HepG2 (cell line): ENCODE measurements around the gene CBLL2. TPM values are rescaled to one million over a fixed set of nuclear protein-coding genes. Genes with fewer than 3 reads are reported as not detected.

Experiments used
- ATAC-seq: fragments of 200-7000 bp; cut with Tn5 transposase; 3 replicates; pipeline ENCODE4 v1.9.1; 2020; ENCODE audit warnings: mild to moderate bottlenecking, moderate library complexity
- BruUV-seq: library from RNA; stranded (reverse); fragments of 400-500 nt; replicated peaks from 2 replicates; lab custom pipeline; 2021; lab: Mats Ljungman, UMichigan
- CTCF ChIA-PET: fragments of 300-600 bp; formaldehyde crosslinking; extraction: SDS; loops from one replicate; lab custom pipeline; 2021; ENCODE audit warnings: low total read pairs, inconsistent platforms, low intra/inter-chr PET ratio; lab: Yijun Ruan, JAX
- POLR2A ChIA-PET: fragments of 350-600 bp; sonication (Branson Sonifier 250); formaldehyde crosslinking; loops from one replicate; lab custom pipeline; 2020; ENCODE audit warnings: antibody characterized with exemption, inconsistent platforms; lab: Yijun Ruan, JAX
- DNase-seq: peaks from one replicate; pipeline ENCODE4 v3.0.0-alpha.2; 2015; ENCODE audit warnings: low spot score
- FAIRE-seq: peaks from 3 replicates; lab custom pipeline; 2011; peaks lifted over from hg19 to GRCh38; lab: Jason Lieb, UNC
- H2AFZ ChIP-seq: one replicate; pipeline ENCODE4 v1.6.1; 2011; ENCODE audit warnings: low read length, inconsistent platforms
- H3K27ac ChIP-seq: fragments of 300-600 bp; 3 replicates; pipeline ENCODE4 v1.8.0; 2011; ENCODE audit warnings: mixed run types, mild to moderate bottlenecking, mixed read lengths, low read length, inconsistent platforms; ENCODE audit not compliant: insufficient read depth; ENCODE audit errors: extremely low read length
- H3K27me3 ChIP-seq, 2 experiments: fragments of 200-600 bp in 1 of 2; 2 replicates in 1 of 2; 3 replicates in 1 of 2; pipeline versions ENCODE4 v1.6.0 to v1.8.0; 2011; ENCODE audit warnings: low read length in 2 of 2, mild to moderate bottlenecking in 2 of 2, moderate library complexity in 2 of 2, inconsistent platforms in 1 of 2; ENCODE audit not compliant: insufficient read depth in 2 of 2, control insufficient read depth in 1 of 2
- H3K36me3 ChIP-seq, 2 experiments: fragments of 200-600 bp in 1 of 2; replicated peaks in 1 of 2; 2 replicates in 1 of 2; 3 replicates in 1 of 2; pipeline versions ENCODE4 v1.5.1 to v1.8.0; 2011; ENCODE audit warnings: low read length in 2 of 2, inconsistent platforms in 1 of 2; ENCODE audit not compliant: insufficient read depth in 2 of 2, control insufficient read depth in 1 of 2
- H3K4me1 ChIP-seq: 2 replicates; pipeline ENCODE4 v1.5.1; 2012; ENCODE audit warnings: low read length, inconsistent platforms; ENCODE audit not compliant: insufficient read depth
- H3K4me2 ChIP-seq: 2 replicates; pipeline ENCODE4 v1.6.0; 2011; ENCODE audit warnings: low read depth, low read length, inconsistent platforms
- H3K4me3 ChIP-seq, 3 experiments: fragments of 200-600 bp in 1 of 3; sonication (generic), shearing (Covaris generic) in 1 of 3; replicated peaks in 1 of 3; 2 replicates each; pipeline ENCODE4 v1.5.1; 2011 to 2016; ENCODE audit warnings: low read length in 3 of 3, inconsistent platforms in 2 of 3, low read depth in 2 of 3, mild to moderate bottlenecking in 2 of 3, control low read depth in 1 of 3, mixed read lengths in 1 of 3; ENCODE audit not compliant: insufficient read depth in 1 of 3
- H3K79me2 ChIP-seq: one replicate; pipeline ENCODE4 v1.6.1; 2011; ENCODE audit warnings: low read length, inconsistent platforms; ENCODE audit not compliant: insufficient read depth
- H3K9ac ChIP-seq: 2 replicates; pipeline ENCODE4 v1.6.0; 2011; ENCODE audit warnings: mild to moderate bottlenecking, low read depth, low read length, inconsistent platforms; ENCODE audit not compliant: insufficient read depth
- H3K9me3 ChIP-seq: 2 replicates; pipeline ENCODE4 v1.5.1; 2012; ENCODE audit warnings: mild to moderate bottlenecking, low read length
- H4K20me1 ChIP-seq: 2 replicates; pipeline ENCODE4 v1.6.0; 2011; ENCODE audit warnings: inconsistent platforms, mild to moderate bottlenecking, low read length, moderate library complexity; ENCODE audit not compliant: insufficient read depth
- FOXO4 ChIP-seq: sonication (generic); formaldehyde crosslinking; conservative IDR thresholded peaks from 2 replicates; pipeline ENCODE4 v1.8.1; 2023; ENCODE audit warnings: missing genetic modification reagents
- HDAC1 ChIP-seq: sonication (generic); formaldehyde crosslinking; IDR thresholded peaks from 2 replicates; pipeline ENCODE4 v1.5.1; 2020; ENCODE audit warnings: mild to moderate bottlenecking, missing genetic modification reagents
- MBD4 ChIP-seq: IDR thresholded peaks from 2 replicates; pipeline ENCODE4 v1.6.1; 2012; ENCODE audit warnings: low read length, inconsistent platforms, borderline replicate concordance
- PATZ1 ChIP-seq: sonication (generic); formaldehyde crosslinking; IDR thresholded peaks from 2 replicates; pipeline ENCODE4 v1.4.0; 2020; ENCODE audit warnings: missing genetic modification reagents
- PRDM4 ChIP-seq: sonication (generic); formaldehyde crosslinking; IDR thresholded peaks from 2 replicates; pipeline ENCODE4 v1.9.0; 2021; ENCODE audit warnings: missing genetic modification reagents, borderline replicate concordance
- REPIN1 ChIP-seq: sonication (generic); formaldehyde crosslinking; IDR thresholded peaks from 2 replicates; pipeline ENCODE4 v1.8.0; 2022; ENCODE audit warnings: missing genetic modification reagents, low read depth, mild to moderate bottlenecking, borderline replicate concordance
- SRF ChIP-seq: IDR thresholded peaks from 2 replicates; pipeline ENCODE4 v1.6.1; 2011; ENCODE audit warnings: mild to moderate bottlenecking, low read depth, low read length, moderate library complexity
- THAP9 ChIP-seq: sonication (generic); formaldehyde crosslinking; IDR thresholded peaks from 2 replicates; pipeline ENCODE4; 2020; ENCODE audit warnings: missing genetic modification reagents, mild to moderate bottlenecking, borderline replicate concordance
- ZNF12 ChIP-seq: sonication (generic); formaldehyde crosslinking; IDR thresholded peaks from 2 replicates; pipeline ENCODE4 v1.5.0; 2020; ENCODE audit warnings: missing genetic modification reagents
- ZNF660 ChIP-seq: sonication (generic); formaldehyde crosslinking; IDR thresholded peaks from 2 replicates; pipeline ENCODE4 v1.5.1; 2020; ENCODE audit warnings: mild to moderate bottlenecking, low read depth, missing genetic modification reagents, borderline replicate concordance
- ZNF766 ChIP-seq: sonication (generic); formaldehyde crosslinking; IDR thresholded peaks from 2 replicates; pipeline ENCODE4 v1.5.0; 2020; ENCODE audit warnings: missing genetic modification reagents, borderline replicate concordance
- ZNF841 ChIP-seq: sonication (generic); formaldehyde crosslinking; IDR thresholded peaks from 2 replicates; pipeline ENCODE4 v1.8.1; 2023; ENCODE audit warnings: missing genetic modification reagents, borderline replicate concordance
- WGBS: methylation state at CpG from one replicate; pipeline ENCODE4 v1.1.6; 2017; ENCODE audit warnings: low lambda C conversion rate; 5-methylcytosine and 5-hydroxymethylcytosine counted together
- in situ Hi-C: cut with HindIII; loops from 2 replicates; pipeline ENCODE4 v1.10.0; 2017; ENCODE audit warnings: low pct_unique_long_range_greater_than_20kb; ENCODE audit not compliant: extremely low pct_ligation_motif_present
- intact Hi-C: fragments of 100-400 bp; cut with micrococcal nuclease; formaldehyde crosslinking; loops from one replicate; pipeline ENCODE4 v1.10.0; 2022; ENCODE audit not compliant: unreplicated experiment
- polyA plus RNA-seq, 8 experiments: library from polyadenylated mRNA; depleted of rRNA in 3 of 8; stranded (reverse) in 7 of 8; unstranded in 1 of 8; fragments of >200 nt; fragmentation: Illumina TruSeq in 4 of 8; extraction: Trizol in 4 of 8; gene quantifications; 2 replicates each; pipeline versions ENCODE4 v1.2.1 to v1.2.3, GENCODE V29; 2011 to 2016; ENCODE audit warnings: low read depth in 4 of 8, missing spikeins in 1 of 8, mixed read lengths in 1 of 8; ENCODE audit not compliant: insufficient read depth in 1 of 8
- total RNA-seq, 5 experiments: library from RNA; depleted of rRNA; stranded (reverse); fragments of >200 nt; fragmentation: Illumina TruSeq; extraction: Trizol; gene quantifications; 2 replicates each; pipeline ENCODE4 v1.2.3, GENCODE V29; 2016; ENCODE audit warnings: low read depth in 1 of 5

CBLL2 gene
- total and polyA plus RNA-seq, 2 of the 13 experiments (the other 11 are each of a cell fraction or from before 2014, with no cell fraction given) = not detected

- Histone ChIP-seq H3K27me3 (no peaks in the 10 kb centered on the region), H3K79me2 (no peaks in the 10 kb centered on the region), H2AFZ (no peak overlapping the region), H4K20me1 (no peaks in the 10 kb centered on the region), H3K27ac (no peak overlapping the region), H3K4me2 (no peak overlapping the region), H3K9me3 (no peaks in the 10 kb centered on the region), H3K9ac (no peak overlapping the region), H3K4me1 (no peaks in the 10 kb centered on the region), H3K4me3 (no peak overlapping the region), H3K36me3 (no peaks in the 10 kb centered on the region)
- BruUV-seq = no TSS peak
- FAIRE-seq (no peak), DNase-seq (no peak), ATAC-seq (no peak)
- WGBS = 0% methylated on average over 1 of the region's 1 CpG
- CTCF ChIA-PET = no interaction called here
- intact Hi-C loops (no loop called here), in situ Hi-C loops (no loop called here)
- no peak for TF ChIP-seq FOXO4
- TF ChIP-seq ZNF766 (CRISPR knock-in tag) = no peak
- no peak for TF ChIP-seq ZNF12 (CRISPR knock-in tag)
- TF ChIP-seq HDAC1 = no peak
- no peak for TF ChIP-seq PATZ1 (CRISPR knock-in tag)
- no peak for TF ChIP-seq MBD4
- TF ChIP-seq REPIN1 = no peak
- TF ChIP-seq SRF = no peak
- no peak for TF ChIP-seq PRDM4 (CRISPR knock-in tag)
- no peak for TF ChIP-seq THAP9 (CRISPR knock-in tag)
- no peak for TF ChIP-seq ZNF660 (CRISPR knock-in tag)
- no peak for TF ChIP-seq ZNF841 (CRISPR knock-in tag)
- POLR2A ChIA-PET = no interaction called here
These were observed 25.5 kb upstream of the CBLL2 start for GRCh38 chrX:22247169-22247568.
